Lower lobe of right lung (tissue), 2 donors: ENCODE results near the gene SNRPB2. TPM values are rescaled to one million over a fixed set of nuclear protein-coding genes. Genes with fewer than 3 reads are reported as not detected.

Experiments used
- ATAC-seq, 2 donors: fragments of 200-7000 bp; cut with Tn5 transposase; one replicate each; pipeline ENCODE4 v1.9.1; 2020 to 2022; ENCODE audit warnings: mild to moderate bottlenecking in 2 of 2, moderate library complexity in 2 of 2
- DNase-seq: peaks from one replicate; pipeline ENCODE4 v3.0.0-alpha.2; 2020
- H3K27ac ChIP-seq: fragments of 200-600 bp; one replicate; pipeline ENCODE4 v1.8.0; 2022
- H3K27me3 ChIP-seq: fragments of 200-600 bp; one replicate; pipeline ENCODE4 v1.8.0; 2022; ENCODE audit warnings: low read depth
- H3K36me3 ChIP-seq: fragments of 200-600 bp; one replicate; pipeline ENCODE4 v1.8.0; 2022; ENCODE audit warnings: mild to moderate bottlenecking
- H3K4me1 ChIP-seq: fragments of 200-600 bp; one replicate; pipeline ENCODE4 v1.8.0; 2022
- H3K4me3 ChIP-seq: fragments of 200-600 bp; one replicate; pipeline ENCODE4 v1.8.0; 2022; ENCODE audit warnings: mild to moderate bottlenecking
- H3K9me3 ChIP-seq: fragments of 200-600 bp; one replicate; pipeline ENCODE4 v1.8.0; 2022
- intact Hi-C: fragments of 100-400 bp; cut with DNase I; formaldehyde crosslinking; loops from one replicate; pipeline ENCODE4 v1.11.0; 2022
- total RNA-seq: library from RNA; stranded (reverse); fragmentation: NEBNext Ultra II Directional; extraction: Animal tissue kit (Norgen Biotek cat#: 25700); gene quantifications from one replicate; pipeline ENCODE4 v1.2.1, GENCODE V29; 2021
- TF ChIP-seq, protein P1 (sequence below): fragments of 200-600 bp; IDR thresholded peaks from one replicate; pipeline ENCODE4 v1.8.0; 2022; ENCODE audit warnings: antibody characterized with exemption, mild to moderate bottlenecking
- donor health status: DM: no; HTN: yes; CAD: no; lungs with severe emphysema.

Gene SNRPB2
- total RNA-seq, 1 donor from 2014 or later = 44.6 TPM

DNA sequence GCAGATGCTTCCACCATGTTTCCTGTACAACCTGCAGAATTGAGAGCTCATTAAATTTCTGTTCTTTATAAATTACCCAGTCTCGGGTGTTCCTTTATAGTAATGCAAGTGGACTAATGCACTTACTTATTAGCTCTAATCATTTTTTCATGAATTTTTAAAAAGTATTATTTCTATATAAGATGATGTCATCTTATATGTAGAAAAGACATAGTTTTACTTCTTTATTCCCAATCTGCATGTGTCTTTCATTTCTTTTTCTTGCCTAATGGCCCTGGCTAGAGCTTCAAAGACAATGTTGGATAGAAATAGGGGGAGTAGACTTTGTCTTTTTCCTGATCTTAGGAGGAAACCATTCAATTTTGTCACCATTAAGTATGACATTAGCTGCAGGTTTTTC, 46.1 kb downstream of the SNRPB2 start:
- DNase-seq (no peak), ATAC-seq (no peak)
- Histone ChIP-seq H3K27me3 (no peaks in the 10 kb centered on the region), H3K36me3 (no peaks in the 10 kb centered on the region), H3K9me3 (no peaks in the 10 kb centered on the region), H3K4me3 (no peak overlapping the region), H3K4me1 (no peaks in the 10 kb centered on the region), H3K27ac (no peak overlapping the region)
- intact Hi-C loops = no loop called here
- TF ChIP-seq, protein P1, sequence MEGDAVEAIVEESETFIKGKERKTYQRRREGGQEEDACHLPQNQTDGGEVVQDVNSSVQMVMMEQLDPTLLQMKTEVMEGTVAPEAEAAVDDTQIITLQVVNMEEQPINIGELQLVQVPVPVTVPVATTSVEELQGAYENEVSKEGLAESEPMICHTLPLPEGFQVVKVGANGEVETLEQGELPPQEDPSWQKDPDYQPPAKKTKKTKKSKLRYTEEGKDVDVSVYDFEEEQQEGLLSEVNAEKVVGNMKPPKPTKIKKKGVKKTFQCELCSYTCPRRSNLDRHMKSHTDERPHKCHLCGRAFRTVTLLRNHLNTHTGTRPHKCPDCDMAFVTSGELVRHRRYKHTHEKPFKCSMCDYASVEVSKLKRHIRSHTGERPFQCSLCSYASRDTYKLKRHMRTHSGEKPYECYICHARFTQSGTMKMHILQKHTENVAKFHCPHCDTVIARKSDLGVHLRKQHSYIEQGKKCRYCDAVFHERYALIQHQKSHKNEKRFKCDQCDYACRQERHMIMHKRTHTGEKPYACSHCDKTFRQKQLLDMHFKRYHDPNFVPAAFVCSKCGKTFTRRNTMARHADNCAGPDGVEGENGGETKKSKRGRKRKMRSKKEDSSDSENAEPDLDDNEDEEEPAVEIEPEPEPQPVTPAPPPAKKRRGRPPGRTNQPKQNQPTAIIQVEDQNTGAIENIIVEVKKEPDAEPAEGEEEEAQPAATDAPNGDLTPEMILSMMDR = no peak

DNA sequence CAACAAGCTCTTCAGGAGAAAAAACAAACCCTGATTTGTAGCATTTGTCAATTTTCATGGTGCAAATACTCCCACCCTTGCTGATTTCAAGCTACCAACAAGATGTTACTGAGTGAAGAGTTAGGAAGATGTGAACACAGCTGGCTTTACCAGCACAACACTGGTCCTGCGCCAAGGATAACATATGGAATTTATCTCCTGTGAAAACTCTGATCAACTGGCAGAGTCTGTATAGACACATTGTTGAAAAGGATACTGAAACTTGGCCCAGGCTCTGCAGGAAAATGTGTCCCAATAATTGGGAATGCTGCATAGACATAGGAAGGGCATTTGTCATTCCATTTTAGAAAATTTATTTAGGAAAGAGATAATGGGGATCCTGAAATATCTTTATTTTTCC, 47.3 kb downstream of the SNRPB2 start:
- H3K4me3 ChIP-seq = no peak overlapping the region
- H3K27ac ChIP-seq = no peak overlapping the region
- H3K4me1 ChIP-seq = no peaks in the 10 kb centered on the region
- H3K27me3 ChIP-seq = no peaks in the 10 kb centered on the region
- DNase-seq (no peak), ATAC-seq (no peak)
- intact Hi-C loops = no loop called here
- no peaks in the 10 kb centered on the region for H3K9me3 ChIP-seq
- H3K36me3 ChIP-seq = no peaks in the 10 kb centered on the region
- TF ChIP-seq, protein P1 = no peak

DNA sequence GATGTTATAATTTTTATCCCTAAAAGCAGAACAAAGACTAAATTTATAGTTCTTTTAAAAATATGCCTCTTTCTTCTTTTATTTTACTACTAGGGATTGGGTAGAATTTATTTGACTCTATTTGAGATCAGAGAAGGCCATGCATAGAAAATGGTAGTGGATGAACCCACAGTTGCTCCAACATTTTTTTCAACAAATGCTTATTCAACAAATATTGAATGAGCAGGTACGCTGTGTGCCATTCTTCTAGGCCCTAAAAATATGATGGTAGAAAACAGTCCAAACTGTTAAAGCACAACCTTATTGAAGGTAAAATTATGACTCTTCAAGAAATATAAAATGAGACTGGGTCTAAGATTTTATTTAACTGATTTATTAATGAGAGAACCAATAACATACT, 48.3 kb downstream of the SNRPB2 start:
- no peak overlapping the region for H3K27ac ChIP-seq
- H3K4me1 ChIP-seq = no peaks in the 10 kb centered on the region
- no peaks in the 10 kb centered on the region for H3K9me3 ChIP-seq
- no peaks in the 10 kb centered on the region for H3K36me3 ChIP-seq
- ATAC-seq (no peak), DNase-seq (no peak)
- H3K4me3 ChIP-seq = no peak overlapping the region
- no peaks in the 10 kb centered on the region for H3K27me3 ChIP-seq
- intact Hi-C loops = no loop called here
- TF ChIP-seq, protein P1 = no peak

DNA sequence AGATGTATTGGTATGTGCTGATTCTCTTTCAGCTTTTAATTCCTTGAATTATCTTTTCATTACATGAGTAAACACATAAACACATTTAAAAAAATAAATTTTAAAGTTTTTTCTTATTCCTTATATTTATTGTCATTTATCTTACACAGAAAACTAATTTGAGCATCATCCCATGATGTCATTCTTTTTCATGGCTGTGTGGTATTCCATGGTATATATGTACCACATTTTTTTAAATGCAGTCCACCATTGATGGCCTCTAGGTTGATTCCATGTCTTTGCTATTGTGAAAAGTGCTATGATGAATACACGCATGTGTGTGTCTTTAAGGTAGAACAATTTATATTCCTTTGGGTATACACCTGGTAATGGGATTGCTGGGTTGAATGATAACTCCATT, 51.7 kb downstream of the SNRPB2 start:
- DNase-seq = no peak

DNA sequence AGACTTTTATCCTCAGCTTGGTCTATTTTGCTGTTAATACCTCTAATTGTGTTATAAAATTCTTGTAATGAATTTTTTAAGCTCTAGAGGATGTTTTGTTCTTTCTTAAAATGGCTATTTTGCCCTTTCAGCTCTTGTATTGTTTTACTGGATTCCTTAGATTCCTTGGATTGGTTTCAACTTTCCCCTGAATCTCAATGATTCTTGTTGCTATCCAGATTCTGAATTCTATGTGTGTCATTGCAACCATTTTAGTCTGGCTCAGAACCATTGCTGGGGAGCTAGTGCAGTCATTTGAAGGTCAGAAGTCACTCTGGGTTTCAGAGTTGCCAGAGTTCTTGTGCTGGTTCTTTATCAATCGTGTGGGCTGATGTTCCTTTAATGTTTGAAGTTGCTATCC, 55.4 kb downstream of the SNRPB2 start:
- TF ChIP-seq, protein P1 = no peak

More for the DNA sequence above, 51.7 kb downstream of the SNRPB2 start:
- H3K4me1 ChIP-seq = no peaks in the 10 kb centered on the region
- no peak overlapping the region for H3K4me3 ChIP-seq
- ATAC-seq = no peak
- H3K27ac ChIP-seq = no peak overlapping the region
- no peaks in the 10 kb centered on the region for H3K9me3 ChIP-seq
- H3K36me3 ChIP-seq = no peaks in the 10 kb centered on the region
- intact Hi-C loops = no loop called here
- H3K27me3 ChIP-seq = no peaks in the 10 kb centered on the region
- TF ChIP-seq, protein P1 = no peak

More for the DNA sequence above, 55.4 kb downstream of the SNRPB2 start:
- Histone ChIP-seq H3K4me3 (no peak overlapping the region), H3K27me3 (no peaks in the 10 kb centered on the region), H3K36me3 (no peaks in the 10 kb centered on the region), H3K4me1 (no peaks in the 10 kb centered on the region), H3K27ac (no peak overlapping the region), H3K9me3 (no peaks in the 10 kb centered on the region)
- intact Hi-C loops = no loop called here
- DNase-seq (no peak), ATAC-seq (no peak)

Other genes starting within 250 kb of the SNRPB2 start
- gene KIF16B, start 156.6 kb upstream of the SNRPB2 start, total RNA-seq = 25.1 TPM
- not detected for gene OTOR, start 18.3 kb downstream of the SNRPB2 start, total RNA-seq